ENCODE results near the gene MEX3A. TPM values are rescaled to one million over a fixed set of nuclear protein-coding genes. Genes with fewer than 3 reads are reported as not detected.

Gene MEX3A
- polyA plus RNA-seq, 1 donor (not counting 4 experiments of a cell fraction or from before 2014, with no cell fraction given) = 1.1 TPM

- H3K9me3 ChIP-seq (ENCODE audit: control insufficient read depth, low read depth, low read length) = no peaks in the 10 kb centered on the region
- peaks cover 22% of the 10 kb centered on the region for H3K79me2 ChIP-seq (ENCODE audit: control insufficient read depth, insufficient read depth, low read length)
- no peak for FAIRE-seq
- TF ChIP-seq EZH2 (IDR thresholded peaks at IDR 0.05; ENCODE audit: low read length) = no peak
- no peak for TF ChIP-seq CTCF (optimal IDR thresholded peaks at IDR 0.05 in 1 of 3, IDR thresholded peaks at IDR 0.05 in 1 of 3, conservative IDR thresholded peaks at IDR 0.05 in 1 of 3; ENCODE audit: extremely low read depth in 1 of 3, insufficient read depth in 2 of 3, low read length in 3 of 3)
- peaks cover 10 to 18% of the 10 kb centered on the region in 2 experiments for H3K36me3 ChIP-seq (ENCODE audit: control insufficient read depth in 2 of 2, extremely low read depth in 1 of 2, insufficient read depth in 2 of 2, low read length in 2 of 2)
- no peak overlapping the region for H3K4me2 ChIP-seq (ENCODE audit: control insufficient read depth, extremely low read depth, insufficient read depth, low read depth, low read length)
- no peak overlapping the region for H3K4me3 ChIP-seq (ENCODE audit: control insufficient read depth in 2 of 3, extremely low read depth in 1 of 3, insufficient read depth in 2 of 3, low read depth in 1 of 3, low read length in 3 of 3)
- no peak overlapping the region for H2AFZ ChIP-seq (ENCODE audit: control insufficient read depth, low read length)
- no peaks in the 10 kb centered on the region for H4K20me1 ChIP-seq (ENCODE audit: control insufficient read depth, extremely low read depth, insufficient read depth, low read length)
- H3K9ac ChIP-seq (ENCODE audit: control insufficient read depth, extremely low read depth, insufficient read depth, low read length) = no peak overlapping the region
- no peak for DNase-seq (ENCODE audit: low read depth, low spot score)
- dilution Hi-C loops (cut with MboI; ENCODE audit: extremely low pct_ligation_motif_present, low sequenced_read_pairs) = no loop called here
- H3K4me1 ChIP-seq (ENCODE audit: control insufficient read depth, extremely low read depth, insufficient read depth, low read length) = peaks cover 13% of the 10 kb centered on the region
- no peak overlapping the region for H3K27ac ChIP-seq (ENCODE audit: control insufficient read depth, insufficient read depth, low read length)
- no peaks in the 10 kb centered on the region for H3K27me3 ChIP-seq (ENCODE audit: control insufficient read depth, extremely low read depth, insufficient read depth, low read length)
- peaks cover 2% of the 10 kb centered on the region for H3K9me1 ChIP-seq (ENCODE audit: control insufficient read depth, extremely low read depth, insufficient read depth, low read length)
Observed at GRCh38 chr1:156064615-156065014, 17.6 kb downstream of the MEX3A start.

GRCh38 chr1:156063997-156064285, 18.3 kb downstream of the MEX3A start:
- Histone ChIP-seq H3K79me2 (ENCODE audit: control insufficient read depth, insufficient read depth, low read length) (peaks cover 22% of the 10 kb centered on the region), H3K27ac (ENCODE audit: control insufficient read depth, insufficient read depth, low read length) (no peak overlapping the region), H3K36me3 (ENCODE audit: control insufficient read depth in 2 of 2, extremely low read depth in 1 of 2, insufficient read depth in 2 of 2, low read length in 2 of 2) (peaks cover 7 to 13% of the 10 kb centered on the region in 2 experiments), H3K4me1 (ENCODE audit: control insufficient read depth, extremely low read depth, insufficient read depth, low read length) (peaks cover 13% of the 10 kb centered on the region), H2AFZ (ENCODE audit: control insufficient read depth, low read length) (no peak overlapping the region), H3K9me3 (ENCODE audit: control insufficient read depth, low read depth, low read length) (no peaks in the 10 kb centered on the region), H3K27me3 (ENCODE audit: control insufficient read depth, extremely low read depth, insufficient read depth, low read length) (no peaks in the 10 kb centered on the region), H3K4me3 (ENCODE audit: control insufficient read depth in 2 of 3, extremely low read depth in 1 of 3, insufficient read depth in 2 of 3, low read depth in 1 of 3, low read length in 3 of 3) (no peak overlapping the region), H3K4me2 (ENCODE audit: control insufficient read depth, extremely low read depth, insufficient read depth, low read depth, low read length) (no peak overlapping the region), H3K9me1 (ENCODE audit: control insufficient read depth, extremely low read depth, insufficient read depth, low read length) (peaks cover 2% of the 10 kb centered on the region), H3K9ac (ENCODE audit: control insufficient read depth, extremely low read depth, insufficient read depth, low read length) (no peak overlapping the region), H4K20me1 (ENCODE audit: control insufficient read depth, extremely low read depth, insufficient read depth, low read length) (no peaks in the 10 kb centered on the region)
- FAIRE-seq (no peak), DNase-seq (ENCODE audit: low read depth, low spot score) (no peak)
- dilution Hi-C loops (cut with MboI; ENCODE audit: extremely low pct_ligation_motif_present, low sequenced_read_pairs) = no loop called here
- TF ChIP-seq EZH2 (IDR thresholded peaks at IDR 0.05; ENCODE audit: low read length) (no peak), CTCF (optimal IDR thresholded peaks at IDR 0.05 in 1 of 3, IDR thresholded peaks at IDR 0.05 in 1 of 3, conservative IDR thresholded peaks at IDR 0.05 in 1 of 3; ENCODE audit: extremely low read depth in 1 of 3, insufficient read depth in 2 of 3, low read length in 3 of 3) (no peak)

All from keratinocyte (primary cell).